Ovary (tissue), 9 donors: ENCODE measurements around the gene SAMD1. TPM values are rescaled to one million over a fixed set of nuclear protein-coding genes. Genes with fewer than 3 reads are reported as not detected.

Source experiments
- DNase-seq, 5 donors: peaks; one replicate each; pipeline ENCODE4 v3.0.0-alpha.2; 2019 to 2020
- H3K27ac ChIP-seq, 2 donors: fragments of 200-600 bp; one replicate each; pipeline versions ENCODE4 v1.5.1 to v1.8.0; 2019 to 2022
- H3K27me3 ChIP-seq: fragments of 200-600 bp; one replicate; pipeline ENCODE4 v1.8.0; 2022
- H3K36me3 ChIP-seq: fragments of 200-600 bp; sonication (generic); one replicate; pipeline ENCODE4 v1.5.1; 2019
- H3K4me1 ChIP-seq: one replicate; pipeline ENCODE4 v1.8.1; 2013; ENCODE audit warnings: mild to moderate bottlenecking, moderate library complexity; ENCODE audit not compliant: insufficient read depth
- H3K4me3 ChIP-seq: fragments of 200-600 bp; sonication (generic); one replicate; pipeline ENCODE4 v1.5.1; 2017
- H3K9me3 ChIP-seq, 2 donors: fragments of 200-600 bp in 1 of 2; sonication (generic) in 1 of 2; one replicate each; pipeline versions ENCODE4 v1.5.1 to v1.8.1; 2013 to 2019; ENCODE audit warnings: mild to moderate bottlenecking in 1 of 2, moderate library complexity in 1 of 2
- CTCF ChIP-seq, 3 donors: fragments of 450-650 bp in 2 of 3; fragments of 200-600 bp in 1 of 3; IDR thresholded peaks; one replicate each; pipeline versions ENCODE4 v1.5.1 to v1.8.0; 2016 to 2022; ENCODE audit warnings: antibody characterized with exemption in 3 of 3, mild to moderate bottlenecking in 1 of 3
- EP300 ChIP-seq: sonication (generic); formaldehyde crosslinking; IDR thresholded peaks from one replicate; pipeline ENCODE4 v1.6.1; 2017; ENCODE audit warnings: antibody characterized with exemption
- POLR2A ChIP-seq: fragments of 450-650 bp; IDR thresholded peaks from one replicate; pipeline ENCODE4 v1.6.1; 2017; ENCODE audit warnings: antibody characterized with exemption, mild to moderate bottlenecking, moderate library complexity
- WGBS, 3 donors: extraction: QIAGEN DNeasy Blood & Tissue Kit in 1 of 3; methylation state at CpG; one replicate each; pipeline versions ENCODE4 v1.1.5 to v1.1.7; 2013 to 2017; 5-methylcytosine and 5-hydroxymethylcytosine counted together
- intact Hi-C, 4 donors: fragments of 100-400 bp; cut with DNase I; formaldehyde crosslinking; loops; one replicate each; pipeline versions ENCODE4 v1.11.0 to v1.15.1; 2022 to 2023
- polyA plus RNA-seq, 2 donors: library from polyadenylated mRNA; stranded (reverse); fragments of 200-250 nt in 1 of 2; fragments of 350-450 nt in 1 of 2; fragmentation: Illumina TruSeq in 1 of 2; extraction: RNeasy Lipid Tissue Mini Kit (QIAGEN cat#74804) in 1 of 2; gene quantifications; one replicate each; pipeline ENCODE4 v1.2.3, GENCODE V29; 2013 to 2014
- total RNA-seq, 7 donors: library from RNA; depleted of rRNA in 2 of 7; stranded (reverse); fragments of >200 nt in 2 of 7; fragmentation: NEBNext Ultra II Directional in 3 of 7; extraction: Animal tissue kit (Norgen Biotek cat#: 25700) in 3 of 7; gene quantifications; one replicate each; pipeline versions ENCODE4 v1.1.0 to v1.2.4, GENCODE V29; 2016 to 2023
- donor health status: DM: no; HTN: no; CAD: no; lungs with moderate emphysema.
- donor health status: DM: no; HTN: no; CAD: no.
- donor health status: Bipolar disorder and iron deficiency.
- donor health status: DM: yes; HTN: yes; CAD: no.
- donor health status: DM: no; HTN: no; CAD: no.
- donor health status: DM: yes; HTN: yes; CAD: no.

SAMD1 gene
- total and polyA plus RNA-seq, 9 donors: 10.5 to 68.3 (median 37.4) TPM

- peaks cover 10% of the 10 kb centered on the region for H3K4me1 ChIP-seq
- TF ChIP-seq CTCF (IDR thresholded peaks at IDR 0.05) (no peak), EP300 (no peak)
- no peak for DNase-seq
- H3K36me3 ChIP-seq: no peaks in the 10 kb centered on the region
- H3K27me3 ChIP-seq: no peaks in the 10 kb centered on the region
- no peaks in the 10 kb centered on the region for H3K9me3 ChIP-seq
- WGBS, 3 donors: 92 to 95% (median 93%) methylated on average over 6 of the region's 6 CpGs
- intact Hi-C loops: no loop called here
- no peak overlapping the region for H3K27ac ChIP-seq
- H3K4me3 ChIP-seq: no peak overlapping the region
Observed at GRCh38 chr19:14122924-14123323, 32.4 kb upstream of the SAMD1 start.

GRCh38 chr19:14120497-14120780 is 29.9 kb upstream of the SAMD1 start:
- DNase-seq: peak in 1 of 5 donors; percentile 38
- Histone ChIP-seq H3K4me1 (peaks cover 17% of the 10 kb centered on the region), H3K27me3 (no peaks in the 10 kb centered on the region), H3K27ac (peak overlapping the region; percentile 48 to 99), H3K4me3 (no peak overlapping the region), H3K36me3 (no peaks in the 10 kb centered on the region), H3K9me3 (no peaks in the 10 kb centered on the region)
- TF ChIP-seq POLR2A: no peak
- no peak for TF ChIP-seq EP300
- TF ChIP-seq CTCF (IDR thresholded peaks at IDR 0.05): no peak
- 90 to 95% (median 93%) methylated on average over 7 of the region's 7 CpGs for WGBS, 3 donors
- intact Hi-C loops: no loop called here

GRCh38 chr19:14119644-14120496 is 29.3 kb upstream of the SAMD1 start:
- H3K27ac ChIP-seq: peak overlapping the region; percentile 92 to 99
- H3K36me3 ChIP-seq: no peaks in the 10 kb centered on the region
- no peak overlapping the region for H3K4me3 ChIP-seq
- intact Hi-C loops: loop anchor here in 1 of 4 donors (5.0 kb wide), 1 partner anchor 38 kb away; no protein-coding TSS in a partner anchor
- no peak for DNase-seq
- no peak for TF ChIP-seq EP300
- no peak for TF ChIP-seq POLR2A
- TF ChIP-seq CTCF (IDR thresholded peaks at IDR 0.05): no peak
- 82 to 88% (median 85%) methylated on average over 7 of the region's 7 CpGs for WGBS, 3 donors
- peaks cover 17% of the 10 kb centered on the region for H3K4me1 ChIP-seq
- no peaks in the 10 kb centered on the region for H3K27me3 ChIP-seq
- no peaks in the 10 kb centered on the region for H3K9me3 ChIP-seq

- Histone ChIP-seq H3K4me1 (peaks cover 22% of the 10 kb centered on the region), H3K36me3 (no peaks in the 10 kb centered on the region), H3K27me3 (no peaks in the 10 kb centered on the region), H3K27ac (peak overlapping the region; percentile 92 to 99), H3K4me3 (peak overlapping the region; percentile 64), H3K9me3 (no peaks in the 10 kb centered on the region)
- DNase-seq: no peak
- TF ChIP-seq CTCF (IDR thresholded peaks at IDR 0.05) (no peak), POLR2A (no peak), EP300 (no peak)
- 24 to 31% (median 31%) methylated on average over 3 of the region's 3 CpGs for WGBS, 3 donors
- intact Hi-C loops: loop anchor here in 1 of 4 donors (5.0 kb wide), 1 partner anchor 37 kb away; no protein-coding TSS in a partner anchor
Observed at GRCh38 chr19:14119146-14119545, 28.6 kb upstream of the SAMD1 start.
